Activated T-cell treated with anti-CD3 and anti-CD28 coated beads, Interleukin-2, amount 50 U/mL, for 24 hours (primary cell): Measurements from ENCODE around the gene COMT.
A peak's percentile ranks its signal among the peaks of the same experiment; 100 is the strongest.

Experiments used
- DNase-seq: peaks from one replicate; pipeline ENCODE4 v3.0.0-alpha.2; 2020
- H3K27ac Mint-ChIP-seq: 2 replicates; pipeline ENCODE4 v1.8.0; 2020; ENCODE audit warnings: mild to moderate bottlenecking, mixed read lengths
- H3K27me3 Mint-ChIP-seq: 2 replicates; pipeline ENCODE4 v1.8.0; 2020; ENCODE audit warnings: mixed read lengths
- H3K36me3 Mint-ChIP-seq: 2 replicates; pipeline ENCODE4 v1.8.0; 2020; ENCODE audit warnings: low read depth, mixed read lengths
- H3K4me1 Mint-ChIP-seq: 2 replicates; pipeline ENCODE4 v1.8.0; 2020; ENCODE audit warnings: low read depth, mixed read lengths
- H3K4me3 Mint-ChIP-seq: 2 replicates; pipeline ENCODE4 v1.8.0; 2020; ENCODE audit warnings: mild to moderate bottlenecking, moderate library complexity, mixed read lengths
- H3K9me3 Mint-ChIP-seq: 2 replicates; pipeline ENCODE4 v1.8.0; 2020; ENCODE audit warnings: mixed read lengths

COMT gene

DNA sequence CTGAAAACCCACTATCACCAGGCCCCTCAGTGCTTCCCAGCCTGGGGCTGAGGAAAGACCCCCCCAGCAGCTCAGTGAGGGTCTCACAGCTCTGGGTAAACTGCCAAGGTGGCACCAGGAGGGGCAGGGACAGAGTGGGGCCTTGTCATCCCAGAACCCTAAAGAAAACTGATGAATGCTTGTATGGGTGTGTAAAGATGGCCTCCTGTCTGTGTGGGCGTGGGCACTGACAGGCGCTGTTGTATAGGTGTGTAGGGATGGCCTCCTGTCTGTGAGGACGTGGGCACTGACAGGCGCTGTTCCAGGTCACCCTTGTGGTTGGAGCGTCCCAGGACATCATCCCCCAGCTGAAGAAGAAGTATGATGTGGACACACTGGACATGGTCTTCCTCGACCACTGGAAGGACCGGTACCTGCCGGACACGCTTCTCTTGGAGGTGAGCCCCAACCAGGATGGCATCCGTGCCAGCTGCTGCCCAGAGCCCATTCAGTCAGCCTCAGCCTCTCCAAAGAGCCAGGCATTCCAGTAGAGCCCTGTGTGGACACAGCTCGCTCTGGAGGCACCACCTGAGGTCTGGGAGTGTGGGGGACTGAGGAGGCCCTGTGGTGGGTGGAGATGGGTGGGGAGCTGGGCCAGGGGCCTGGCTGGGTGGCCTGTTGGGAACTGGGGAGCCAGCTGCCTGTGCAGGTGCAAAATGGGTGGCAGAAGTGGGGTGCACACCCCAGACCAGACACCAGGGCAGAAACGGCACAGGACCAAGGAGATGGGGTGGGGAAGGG, 22.5 kb downstream of the COMT start:
- Mint-ChIP-seq H3K4me1 (peaks cover 5% of the 10 kb centered on the region), H3K27me3 (no peaks in the 10 kb centered on the region), H3K4me3 (no peak overlapping the region), H3K27ac (no peak overlapping the region), H3K9me3 (no peaks in the 10 kb centered on the region), H3K36me3 (peaks cover 57% of the 10 kb centered on the region)
- DNase-seq = no peak

DNA sequence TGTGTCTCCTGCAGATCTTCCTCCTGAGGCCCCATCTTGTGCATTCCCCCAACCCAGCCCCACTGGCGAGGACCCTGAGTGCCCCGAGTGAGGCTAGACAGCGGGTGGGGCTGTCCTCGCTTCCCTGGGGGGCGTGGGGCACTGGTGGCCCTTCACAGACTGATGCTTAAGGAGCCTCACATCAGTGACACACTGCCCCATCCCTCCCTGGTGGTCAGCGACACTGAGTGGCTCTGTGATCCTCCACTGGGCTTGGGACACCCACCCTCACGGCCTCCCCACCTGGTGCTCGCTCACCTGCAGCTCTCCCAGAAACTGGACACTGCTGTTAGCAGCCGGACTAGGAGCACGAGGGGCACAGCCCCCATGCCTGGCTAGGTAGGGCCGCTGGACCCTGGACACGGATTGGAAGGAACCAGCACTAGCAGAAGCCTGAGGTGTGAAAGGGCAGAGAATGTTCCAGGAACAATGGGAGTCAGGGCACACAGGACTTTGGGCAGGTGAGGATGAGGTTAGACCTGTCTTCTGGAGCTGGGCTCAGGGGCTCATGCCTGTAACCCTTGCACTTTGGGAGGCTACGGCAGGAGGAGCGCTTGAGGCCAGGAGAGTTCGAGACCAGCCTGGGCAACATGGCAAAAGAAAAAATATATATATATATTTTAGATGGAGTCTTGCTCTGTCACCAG, 23.3 kb downstream of the COMT start:
- DNase-seq = no peak
- Mint-ChIP-seq H3K27me3 (no peaks in the 10 kb centered on the region), H3K36me3 (peaks cover 62% of the 10 kb centered on the region), H3K4me1 (peaks cover 5% of the 10 kb centered on the region), H3K9me3 (no peaks in the 10 kb centered on the region), H3K4me3 (no peak overlapping the region), H3K27ac (no peak overlapping the region)

DNA sequence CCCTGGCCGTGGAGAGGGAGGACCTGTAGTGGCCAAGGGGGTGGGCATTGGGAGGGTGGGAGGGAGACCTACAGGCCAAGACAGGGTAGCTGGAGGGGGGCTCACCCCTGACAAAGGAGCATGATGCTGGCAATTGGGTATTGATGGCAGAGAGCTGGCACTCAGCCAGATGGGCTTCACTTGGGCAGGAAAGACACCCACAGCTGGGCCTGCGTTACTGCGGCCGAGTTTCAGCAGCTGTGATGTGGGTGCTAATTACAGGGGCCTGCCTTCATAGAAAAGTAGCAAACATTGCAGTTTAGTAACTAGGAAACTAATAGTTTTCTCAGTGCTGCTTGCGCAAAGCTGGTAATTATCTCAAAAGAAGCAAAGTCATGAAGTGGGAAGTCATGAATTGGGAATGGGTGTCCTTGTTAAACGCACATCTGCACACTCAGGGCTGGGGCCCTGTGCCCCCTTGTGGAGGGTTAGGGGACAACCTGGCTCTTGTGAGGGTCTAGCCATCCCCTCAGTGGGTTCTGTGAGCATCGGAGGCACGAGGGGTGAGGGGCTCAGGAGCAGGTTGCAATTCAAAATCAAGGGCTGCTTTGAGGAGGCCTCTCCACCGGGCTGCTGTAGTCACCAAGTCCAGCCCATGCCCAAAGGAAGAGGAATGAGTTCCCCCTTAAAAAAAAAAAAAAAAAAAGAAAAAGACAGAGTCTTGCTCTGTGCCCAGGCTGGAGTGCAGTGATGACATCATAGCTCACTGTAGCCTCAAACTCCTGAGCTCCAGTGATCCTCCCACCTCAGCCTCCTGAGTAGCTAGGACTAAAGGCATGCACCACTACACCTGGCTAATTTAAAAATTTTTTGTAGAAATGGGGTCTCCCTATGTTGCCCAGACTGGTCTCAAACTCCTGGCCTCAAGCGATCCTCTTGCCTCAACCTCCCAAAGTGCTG, 24.5 kb downstream of the COMT start:
- no peaks in the 10 kb centered on the region for H3K9me3 Mint-ChIP-seq
- H3K27me3 Mint-ChIP-seq = no peaks in the 10 kb centered on the region
- H3K4me1 Mint-ChIP-seq = peaks cover 11% of the 10 kb centered on the region
- no peak overlapping the region for H3K27ac Mint-ChIP-seq
- DNase-seq = no peak
- H3K4me3 Mint-ChIP-seq = no peak overlapping the region
- peaks cover 60% of the 10 kb centered on the region for H3K36me3 Mint-ChIP-seq

DNA sequence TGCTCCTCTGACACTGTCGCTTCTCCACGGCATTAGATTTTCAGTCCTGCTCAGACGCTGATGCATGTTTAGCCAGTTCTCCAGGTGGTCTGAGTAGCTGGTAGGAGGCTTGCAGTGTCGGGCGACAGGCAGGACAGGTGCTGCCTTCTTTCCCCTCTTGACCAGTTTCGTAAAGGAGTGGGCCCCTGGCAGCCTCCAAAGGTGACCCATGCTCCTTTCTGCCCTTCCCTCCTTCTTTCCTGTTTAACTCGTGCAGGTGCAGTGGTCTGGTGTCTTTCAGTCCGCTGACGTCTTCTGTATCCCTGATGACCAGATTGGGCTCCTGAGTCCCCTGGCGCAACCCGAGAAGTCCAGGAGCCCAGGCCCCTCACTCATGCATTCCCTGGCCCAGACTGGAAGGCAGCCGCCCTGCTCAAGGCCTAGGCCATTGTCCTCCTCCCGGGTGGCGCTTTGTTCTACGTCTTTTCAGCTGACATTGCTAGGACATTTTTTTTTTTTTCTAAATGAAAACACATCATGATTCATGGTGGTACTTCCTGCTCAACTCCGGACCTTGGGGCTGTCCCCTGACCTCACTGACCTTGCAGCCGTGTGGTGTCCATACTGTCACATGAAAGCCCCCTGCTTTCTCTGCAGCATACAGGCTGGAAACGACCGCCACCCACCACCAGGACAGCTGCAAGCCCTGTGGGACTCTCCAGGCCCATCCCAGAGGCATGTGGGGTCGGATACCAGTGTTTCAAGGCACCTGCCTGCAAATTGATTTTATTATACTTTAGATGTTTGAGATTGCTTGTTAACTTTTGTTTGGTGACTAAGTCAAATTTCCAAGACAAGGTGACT, 25.6 kb downstream of the COMT start:
- peaks cover 60% of the 10 kb centered on the region for H3K36me3 Mint-ChIP-seq
- no peak for DNase-seq
- no peak overlapping the region for H3K27ac Mint-ChIP-seq
- no peaks in the 10 kb centered on the region for H3K27me3 Mint-ChIP-seq
- H3K4me1 Mint-ChIP-seq = peaks cover 14% of the 10 kb centered on the region
- H3K4me3 Mint-ChIP-seq = no peak overlapping the region
- no peaks in the 10 kb centered on the region for H3K9me3 Mint-ChIP-seq

DNA sequence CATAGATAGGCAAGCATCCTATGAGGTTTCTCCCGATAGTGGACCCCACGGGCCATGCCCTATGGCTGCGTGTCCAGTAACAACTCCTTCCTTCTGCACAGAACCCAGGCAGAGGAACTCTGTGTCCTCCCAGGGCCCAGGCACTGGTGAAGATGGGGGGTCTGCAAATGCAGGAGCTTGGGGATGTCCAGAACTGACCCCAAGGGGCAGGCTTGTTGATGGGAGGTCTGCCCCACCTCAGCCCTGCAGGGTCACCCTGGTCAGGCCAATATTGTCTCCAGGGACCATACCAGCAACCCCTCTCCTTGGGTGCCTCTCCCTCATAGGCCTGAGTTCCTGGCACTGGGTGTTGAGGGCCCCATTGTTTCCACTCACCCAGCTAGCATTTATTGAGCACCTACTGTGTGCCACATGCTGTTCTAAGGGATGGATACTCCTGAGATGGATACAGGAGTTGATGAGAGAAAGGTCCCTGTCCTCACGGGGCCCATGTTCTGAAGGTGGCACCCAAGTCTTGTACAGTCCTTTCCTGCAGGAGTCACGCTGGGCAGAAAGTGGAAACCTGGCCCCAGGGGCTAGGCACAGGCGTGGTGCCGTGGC, 26.4 kb downstream of the COMT start:
- Mint-ChIP-seq H3K9me3 (no peaks in the 10 kb centered on the region), H3K27ac (no peak overlapping the region), H3K4me3 (no peak overlapping the region), H3K27me3 (no peaks in the 10 kb centered on the region), H3K4me1 (peaks cover 12% of the 10 kb centered on the region), H3K36me3 (peaks cover 56% of the 10 kb centered on the region)
- DNase-seq = no peak

DNA sequence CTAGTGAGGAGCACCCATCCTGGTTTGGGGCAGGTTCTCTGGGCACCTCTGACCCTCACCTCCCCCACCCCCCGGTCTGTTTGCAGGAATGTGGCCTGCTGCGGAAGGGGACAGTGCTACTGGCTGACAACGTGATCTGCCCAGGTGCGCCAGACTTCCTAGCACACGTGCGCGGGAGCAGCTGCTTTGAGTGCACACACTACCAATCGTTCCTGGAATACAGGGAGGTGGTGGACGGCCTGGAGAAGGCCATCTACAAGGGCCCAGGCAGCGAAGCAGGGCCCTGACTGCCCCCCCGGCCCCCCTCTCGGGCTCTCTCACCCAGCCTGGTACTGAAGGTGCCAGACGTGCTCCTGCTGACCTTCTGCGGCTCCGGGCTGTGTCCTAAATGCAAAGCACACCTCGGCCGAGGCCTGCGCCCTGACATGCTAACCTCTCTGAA, 26.9 kb downstream of the COMT start:
- Mint-ChIP-seq H3K4me1 (peaks cover 10% of the 10 kb centered on the region), H3K9me3 (no peaks in the 10 kb centered on the region), H3K27ac (no peak overlapping the region), H3K27me3 (no peaks in the 10 kb centered on the region), H3K4me3 (no peak overlapping the region), H3K36me3 (peaks cover 52% of the 10 kb centered on the region)
- no peak for DNase-seq

DNA sequence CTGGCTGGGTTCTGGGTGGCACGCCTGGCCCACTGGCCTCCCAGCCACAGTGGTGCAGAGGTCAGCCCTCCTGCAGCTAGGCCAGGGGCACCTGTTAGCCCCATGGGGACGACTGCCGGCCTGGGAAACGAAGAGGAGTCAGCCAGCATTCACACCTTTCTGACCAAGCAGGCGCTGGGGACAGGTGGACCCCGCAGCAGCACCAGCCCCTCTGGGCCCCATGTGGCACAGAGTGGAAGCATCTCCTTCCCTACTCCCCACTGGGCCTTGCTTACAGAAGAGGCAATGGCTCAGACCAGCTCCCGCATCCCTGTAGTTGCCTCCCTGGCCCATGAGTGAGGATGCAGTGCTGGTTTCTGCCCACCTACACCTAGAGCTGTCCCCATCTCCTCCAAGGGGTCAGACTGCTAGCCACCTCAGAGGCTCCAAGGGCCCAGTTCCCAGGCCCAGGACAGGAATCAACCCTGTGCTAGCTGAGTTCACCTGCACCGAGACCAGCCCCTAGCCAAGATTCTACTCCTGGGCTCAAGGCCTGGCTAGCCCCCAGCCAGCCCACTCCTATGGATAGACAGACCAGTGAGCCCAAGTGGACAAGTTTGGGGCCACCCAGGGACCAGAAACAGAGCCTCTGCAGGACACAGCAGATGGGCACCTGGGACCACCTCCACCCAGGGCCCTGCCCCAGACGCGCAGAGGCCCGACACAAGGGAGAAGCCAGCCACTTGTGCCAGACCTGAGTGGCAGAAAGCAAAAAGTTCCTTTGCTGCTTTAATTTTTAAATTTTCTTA, 27.8 kb downstream of the COMT start:
- Mint-ChIP-seq H3K27ac (no peak overlapping the region), H3K4me3 (no peak overlapping the region), H3K27me3 (no peaks in the 10 kb centered on the region), H3K36me3 (peaks cover 44% of the 10 kb centered on the region), H3K9me3 (no peaks in the 10 kb centered on the region), H3K4me1 (peaks cover 10% of the 10 kb centered on the region)
- DNase-seq = no peak

DNA sequence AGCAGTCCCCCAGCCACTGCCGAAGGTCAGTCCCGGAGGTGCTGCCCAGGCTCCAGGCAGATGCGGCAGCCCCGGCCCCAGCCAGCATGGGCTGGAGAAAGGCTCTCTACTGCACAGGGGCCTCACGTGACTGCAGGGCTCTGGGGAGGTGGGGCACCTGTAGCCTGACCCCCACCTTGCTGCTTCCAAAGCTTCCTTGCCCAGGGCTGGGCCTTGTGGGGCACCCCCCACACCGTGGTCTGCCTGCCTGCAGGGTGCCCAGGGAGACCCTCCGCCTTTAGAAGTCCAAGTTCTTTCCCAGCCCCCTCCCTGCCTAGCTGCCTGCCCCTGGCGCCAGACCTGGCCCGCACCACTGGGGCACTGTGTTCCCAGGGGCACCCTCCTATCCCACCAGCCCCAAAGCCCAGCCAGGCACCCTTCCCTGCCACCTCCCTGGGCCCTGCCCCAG, 28.5 kb downstream of the COMT start:
- DNase-seq = no peak
- H3K36me3 Mint-ChIP-seq = peaks cover 36% of the 10 kb centered on the region
- H3K27me3 Mint-ChIP-seq = no peaks in the 10 kb centered on the region
- H3K4me1 Mint-ChIP-seq = peaks cover 12% of the 10 kb centered on the region
- H3K9me3 Mint-ChIP-seq = no peaks in the 10 kb centered on the region
- H3K4me3 Mint-ChIP-seq = no peak overlapping the region
- no peak overlapping the region for H3K27ac Mint-ChIP-seq

DNA sequence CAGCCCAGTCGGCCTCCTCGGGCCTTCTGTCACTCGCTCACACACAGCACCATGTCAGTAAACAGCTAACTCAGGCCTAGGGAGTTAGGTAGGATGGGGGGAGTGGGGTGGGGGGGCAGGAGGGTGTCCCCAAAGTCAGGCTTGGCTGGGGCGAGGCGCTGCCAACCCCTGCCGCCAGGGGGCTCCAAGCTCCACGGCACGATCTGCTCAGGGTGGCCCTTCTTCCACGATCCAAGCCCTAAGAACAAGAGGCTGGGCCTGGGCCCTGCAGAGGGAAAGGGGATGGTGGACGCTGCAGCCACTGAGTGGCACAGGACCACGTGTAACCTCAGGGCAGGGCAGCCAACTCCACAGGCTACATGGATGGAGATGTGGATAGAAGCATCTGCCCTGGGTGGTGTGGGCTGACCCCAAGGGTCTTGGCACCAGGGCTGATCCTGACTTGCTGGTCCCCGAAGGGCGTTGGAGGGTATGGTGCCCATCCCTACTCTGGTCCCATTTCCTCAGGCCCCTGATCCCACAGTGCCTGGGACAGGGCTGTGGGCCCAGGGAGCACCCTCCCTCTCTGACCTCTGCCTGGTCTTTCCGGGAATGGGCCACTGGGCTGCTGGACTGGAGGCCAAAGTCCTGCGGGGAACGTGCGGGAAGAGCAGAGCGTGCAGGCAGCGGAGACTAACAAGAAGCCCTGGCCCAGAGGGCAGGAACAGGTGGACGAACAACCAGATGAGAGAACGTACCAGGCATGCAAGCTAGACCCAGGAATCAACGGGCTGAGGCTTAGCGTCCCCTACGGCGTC, 29.1 kb downstream of the COMT start:
- peaks cover 15% of the 10 kb centered on the region for H3K4me1 Mint-ChIP-seq
- no peaks in the 10 kb centered on the region for H3K27me3 Mint-ChIP-seq
- DNase-seq = peak; percentile 89
- H3K36me3 Mint-ChIP-seq = peaks cover 33% of the 10 kb centered on the region
- H3K27ac Mint-ChIP-seq = no peak overlapping the region
- H3K4me3 Mint-ChIP-seq = no peak overlapping the region
- no peaks in the 10 kb centered on the region for H3K9me3 Mint-ChIP-seq

DNA sequence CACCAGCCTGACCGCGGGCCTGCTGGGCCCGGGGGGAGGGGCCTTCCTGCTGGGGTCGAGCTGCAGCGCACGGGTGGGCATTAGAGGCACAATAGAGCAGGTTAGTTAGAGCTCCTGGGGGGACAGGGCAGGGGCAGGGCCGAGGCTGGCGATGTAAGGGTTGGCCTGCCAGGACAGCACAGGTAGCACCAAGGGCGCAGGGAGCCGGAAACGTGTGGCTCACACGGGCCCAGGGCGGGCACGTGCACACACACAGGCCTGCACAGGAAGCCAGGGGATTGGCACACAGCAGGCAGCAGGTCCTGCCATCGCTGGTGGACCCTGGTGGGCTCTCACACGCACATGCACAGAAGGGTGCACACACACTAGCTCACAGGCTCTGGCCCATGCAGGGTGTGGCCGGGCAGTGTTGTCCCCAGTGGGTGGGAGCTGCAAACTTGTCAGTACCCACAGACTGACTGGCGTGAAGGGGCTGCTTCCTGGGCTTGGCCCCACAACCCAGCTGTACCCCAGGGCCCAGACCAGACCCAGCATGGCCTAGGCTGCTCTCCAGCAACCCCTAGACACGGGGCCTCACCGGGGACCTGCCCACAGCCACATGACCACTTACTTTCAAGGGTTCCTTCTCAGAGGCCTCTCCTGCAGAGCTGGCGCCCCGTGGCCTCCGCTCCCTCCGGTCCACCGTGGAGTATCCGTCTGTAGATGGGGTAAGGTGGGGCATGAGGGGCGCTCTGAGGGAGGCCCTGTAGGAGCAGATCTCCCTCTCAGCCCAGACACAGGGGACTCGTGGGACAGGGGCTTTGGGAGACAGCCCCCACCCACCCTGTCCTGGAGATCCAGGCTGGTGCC, 29.9 kb downstream of the COMT start:
- no peaks in the 10 kb centered on the region for H3K9me3 Mint-ChIP-seq
- no peak overlapping the region for H3K4me3 Mint-ChIP-seq
- no peaks in the 10 kb centered on the region for H3K27me3 Mint-ChIP-seq
- H3K27ac Mint-ChIP-seq = peak overlapping the region; percentile 50
- peaks cover 15% of the 10 kb centered on the region for H3K4me1 Mint-ChIP-seq
- peaks cover 27% of the 10 kb centered on the region for H3K36me3 Mint-ChIP-seq
- no peak for DNase-seq

DNA sequence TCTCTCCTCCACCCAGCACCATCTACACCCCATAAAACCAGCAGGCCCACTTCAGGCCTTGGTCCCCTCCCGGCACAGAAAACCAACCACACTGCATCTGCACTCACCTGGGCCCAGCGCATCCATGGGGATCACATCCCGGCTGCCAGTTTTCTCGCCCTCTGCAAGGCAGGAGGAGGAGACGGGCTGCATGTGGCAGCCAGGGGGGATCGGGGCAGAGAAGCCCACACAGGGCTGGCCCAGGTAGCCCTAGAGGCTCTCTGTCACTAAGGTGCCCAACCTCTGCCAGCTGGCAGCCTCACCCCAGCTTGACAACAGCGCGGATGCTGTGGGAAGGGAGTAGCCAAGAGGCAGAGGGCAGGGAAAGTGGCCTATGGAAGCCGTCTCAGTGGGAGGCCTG, 30.7 kb downstream of the COMT start:
- Mint-ChIP-seq H3K27ac (peak overlapping the region; percentile 50), H3K4me1 (peaks cover 15% of the 10 kb centered on the region), H3K27me3 (no peaks in the 10 kb centered on the region), H3K9me3 (no peaks in the 10 kb centered on the region), H3K36me3 (peaks cover 20% of the 10 kb centered on the region), H3K4me3 (no peak overlapping the region)
- no peak for DNase-seq
